Endothelial cell of umbilical vein (primary cell): ENCODE data around the gene HAX1. TPM values are rescaled to one million over a fixed set of nuclear protein-coding genes. Genes with fewer than 3 reads are reported as not detected.

Experiments used
- BruUV-seq: library from RNA; stranded (reverse); fragments of 400-500 nt; replicated peaks from 2 replicates; lab custom pipeline; 2021; lab: Mats Ljungman, UMichigan
- CTCF ChIA-PET: fragments of 300-600, 350-600 bp; sonication (Branson Sonifier 250); formaldehyde crosslinking; loops from one replicate; lab custom pipeline; 2021; ENCODE audit warnings: antibody characterized with exemption, inconsistent platforms; lab: Charles Lee
- POLR2A ChIA-PET: fragments of 300-600, 350-600 bp; sonication (Branson Sonifier 250); formaldehyde crosslinking; loops from one replicate; lab custom pipeline; 2021; ENCODE audit warnings: antibody characterized with exemption, inconsistent platforms; lab: Charles Lee
- DNase-seq: peaks from one replicate; pipeline ENCODE4 v3.0.0-alpha.2; 2011; ENCODE audit warnings: low read depth, low spot score
- FAIRE-seq: peaks from 2 replicates; lab custom pipeline; 2011; peaks lifted over from hg19 to GRCh38; lab: Jason Lieb, UNC
- H2AFZ ChIP-seq: 2 replicates; pipeline ENCODE4 v1.6.0; 2012; ENCODE audit warnings: low read depth, low read length, control low read depth, inconsistent platforms
- H3K27ac ChIP-seq: 2 replicates; pipeline ENCODE4 v1.5.1; 2011; ENCODE audit warnings: low read depth, mild to moderate bottlenecking, control low read depth, low read length, moderate library complexity; ENCODE audit not compliant: insufficient read depth
- H3K27me3 ChIP-seq, 2 experiments: 2 replicates each; pipeline versions ENCODE4 v1.6.0 to v1.6.1; 2011; ENCODE audit warnings: low read length in 2 of 2, mixed read lengths in 1 of 2; ENCODE audit not compliant: control insufficient read depth in 2 of 2, insufficient read depth in 2 of 2
- H3K36me3 ChIP-seq, 2 experiments: 2 replicates in 1 of 2; 3 replicates in 1 of 2; pipeline ENCODE4 v1.5.1; 2011; ENCODE audit warnings: low read length in 2 of 2, mild to moderate bottlenecking in 1 of 2, moderate library complexity in 1 of 2; ENCODE audit not compliant: control insufficient read depth in 2 of 2, insufficient read depth in 2 of 2; ENCODE audit errors: extremely low read depth in 1 of 2
- H3K4me1 ChIP-seq: 3 replicates; pipeline ENCODE4 v1.5.1; 2011; ENCODE audit warnings: mild to moderate bottlenecking, low read length; ENCODE audit not compliant: control insufficient read depth, insufficient read depth; ENCODE audit errors: extremely low read depth
- H3K4me2 ChIP-seq: 2 replicates; pipeline ENCODE4 v1.6.1; 2011; ENCODE audit warnings: low read length, control low read depth, mixed read lengths; ENCODE audit not compliant: insufficient read depth
- H3K4me3 ChIP-seq, 3 experiments: fragments of 200-600 bp in 1 of 3; sonication (generic), shearing (Covaris generic) in 1 of 3; replicated peaks in 1 of 3; 2 replicates each; pipeline ENCODE4 v1.5.1; 2011 to 2016; ENCODE audit warnings: control low read depth in 3 of 3, low read length in 3 of 3, mild to moderate bottlenecking in 2 of 3, inconsistent platforms in 1 of 3, low read depth in 1 of 3, moderate library complexity in 1 of 3; ENCODE audit not compliant: insufficient read depth in 1 of 3
- H3K79me2 ChIP-seq: 2 replicates; pipeline ENCODE4 v1.6.0; 2012; ENCODE audit warnings: low read length, inconsistent platforms; ENCODE audit not compliant: control insufficient read depth, insufficient read depth
- H3K9ac ChIP-seq: replicated peaks from 2 replicates; pipeline ENCODE3; 2011; ENCODE audit warnings: low read length, control low read depth; ENCODE audit not compliant: insufficient read depth; ENCODE audit errors: extremely low read depth
- H3K9me1 ChIP-seq: replicated peaks from 3 replicates; pipeline ENCODE4 v1.6.0; 2011; ENCODE audit warnings: mild to moderate bottlenecking, low read length; ENCODE audit not compliant: control insufficient read depth, insufficient read depth; ENCODE audit errors: extremely low read depth
- H3K9me3 ChIP-seq: replicated peaks from 2 replicates; pipeline ENCODE4 v1.5.1; 2012; ENCODE audit warnings: low read length, inconsistent platforms; ENCODE audit not compliant: control insufficient read depth, insufficient read depth
- H4K20me1 ChIP-seq: replicated peaks from 2 replicates; pipeline ENCODE3; 2011; ENCODE audit warnings: mild to moderate bottlenecking, low read length; ENCODE audit not compliant: control insufficient read depth, insufficient read depth; ENCODE audit errors: extremely low read depth
- EZH2 ChIP-seq: IDR thresholded peaks from 2 replicates; pipeline ENCODE4 v1.6.1; 2012; ENCODE audit warnings: borderline replicate concordance, low read depth, mild to moderate bottlenecking, moderate library complexity, low read length, inconsistent platforms; ENCODE audit not compliant: severe bottlenecking
- FOS ChIP-seq: IDR thresholded peaks from 2 replicates; pipeline ENCODE4 v1.6.1; 2011; ENCODE audit warnings: mild to moderate bottlenecking, low read length, moderate library complexity, borderline replicate concordance; ENCODE audit not compliant: insufficient read depth
- GATA2 ChIP-seq: IDR thresholded peaks from 2 replicates; pipeline ENCODE4 v1.7.0; 2011; ENCODE audit warnings: low read depth, mild to moderate bottlenecking, moderate library complexity, mixed read lengths, low read length; ENCODE audit not compliant: insufficient read length, insufficient read depth
- JUN ChIP-seq: IDR thresholded peaks from 2 replicates; pipeline ENCODE4 v1.6.1; 2011; ENCODE audit warnings: borderline replicate concordance, low read depth; ENCODE audit not compliant: insufficient read length, insufficient read depth
- MAX ChIP-seq: IDR thresholded peaks from 2 replicates; pipeline ENCODE4 v1.6.1; 2011; ENCODE audit not compliant: insufficient read depth, insufficient read length
- MYC ChIP-seq: IDR thresholded peaks from one replicate; pipeline ENCODE4 v1.6.1; 2011; ENCODE audit warnings: mild to moderate bottlenecking, low read depth, low read length
- POLR2A ChIP-seq: IDR thresholded peaks from 2 replicates; pipeline ENCODE4 v1.6.1; 2012; ENCODE audit warnings: low read depth, mild to moderate bottlenecking, control low read depth, low read length
- POLR2AphosphoS5 ChIP-seq: IDR thresholded peaks from 2 replicates; pipeline ENCODE4 v1.6.1; 2012; ENCODE audit warnings: low read depth, mild to moderate bottlenecking, control low read depth, low read length, moderate library complexity; ENCODE audit not compliant: insufficient read depth
- dilution Hi-C: fragments of 300-500 bp; cut with MboI; formaldehyde crosslinking; loops from one replicate; pipeline ENCODE4 v1.15.0; 2019; ENCODE audit warnings: low sequenced_read_pairs; ENCODE audit not compliant: extremely low pct_ligation_motif_present
- intact Hi-C: fragments of 100-400 bp; cut with micrococcal nuclease; formaldehyde crosslinking; loops from one replicate; pipeline ENCODE4 v1.10.0; 2022
- polyA plus RNA-seq, 4 experiments: library from polyadenylated mRNA; depleted of rRNA in 3 of 4; stranded (reverse) in 3 of 4; unstranded in 1 of 4; fragments of >200 nt; gene quantifications; 2 replicates each; pipeline versions ENCODE4 v1.2.1 to v1.2.3, GENCODE V29; 2011 to 2012; ENCODE audit warnings: missing spikeins in 1 of 4
- total RNA-seq: library from RNA; stranded (reverse); gene quantifications from 2 replicates; pipeline ENCODE4 v1.2.3, GENCODE V29; 2021
- TF ChIP-seq, protein P1 (sequence below), 2 donors: IDR thresholded peaks; 1 replicate in 1 of 2; 2 replicates in 1 of 2; pipeline ENCODE4 v1.5.1; 2011; ENCODE audit warnings: low read length in 2 of 2, mild to moderate bottlenecking in 2 of 2, moderate library complexity in 2 of 2, control low read depth in 1 of 2, inconsistent platforms in 1 of 2, low read depth in 1 of 2; ENCODE audit not compliant: insufficient read depth in 1 of 2; ENCODE audit errors: extremely low read depth in 1 of 2

HAX1 gene
- total and polyA plus RNA-seq, 2 donors (not counting 3 experiments of a cell fraction or from before 2014, with no cell fraction given), result 78.4 to 95.3 TPM

- no TSS peak for BruUV-seq
- POLR2A ChIA-PET, result interaction anchor here (0.7 kb wide), 1 partner anchor 1968 kb away, joined by 5 read pairs; no protein-coding TSS in a partner anchor
- intact Hi-C loops, result no loop called here
Measured at GRCh38 chr1:154304664-154305337, 32.4 kb downstream of the HAX1 start.

GRCh38 chr1:154306151-154306550, 33.7 kb downstream of the HAX1 start:
- no peaks in the 10 kb centered on the region for H4K20me1 ChIP-seq
- FAIRE-seq (no peak), DNase-seq (no peak)
- no peak overlapping the region for H2AFZ ChIP-seq
- peaks cover 0 to 1% of the 10 kb centered on the region in 2 experiments for H3K27me3 ChIP-seq
- no peak overlapping the region for H3K27ac ChIP-seq
- dilution Hi-C loops (no loop called here), intact Hi-C loops (no loop called here)
- BruUV-seq, result no TSS peak
- no peaks in the 10 kb centered on the region for H3K36me3 ChIP-seq
- no peak overlapping the region for H3K4me3 ChIP-seq
- TF ChIP-seq GATA2 (no peak), POLR2A (no peak), MAX (no peak), JUN (no peak), EZH2 (no peak), MYC (no peak), FOS (no peak), POLR2AphosphoS5 (no peak)
- TF ChIP-seq, protein P1, sequence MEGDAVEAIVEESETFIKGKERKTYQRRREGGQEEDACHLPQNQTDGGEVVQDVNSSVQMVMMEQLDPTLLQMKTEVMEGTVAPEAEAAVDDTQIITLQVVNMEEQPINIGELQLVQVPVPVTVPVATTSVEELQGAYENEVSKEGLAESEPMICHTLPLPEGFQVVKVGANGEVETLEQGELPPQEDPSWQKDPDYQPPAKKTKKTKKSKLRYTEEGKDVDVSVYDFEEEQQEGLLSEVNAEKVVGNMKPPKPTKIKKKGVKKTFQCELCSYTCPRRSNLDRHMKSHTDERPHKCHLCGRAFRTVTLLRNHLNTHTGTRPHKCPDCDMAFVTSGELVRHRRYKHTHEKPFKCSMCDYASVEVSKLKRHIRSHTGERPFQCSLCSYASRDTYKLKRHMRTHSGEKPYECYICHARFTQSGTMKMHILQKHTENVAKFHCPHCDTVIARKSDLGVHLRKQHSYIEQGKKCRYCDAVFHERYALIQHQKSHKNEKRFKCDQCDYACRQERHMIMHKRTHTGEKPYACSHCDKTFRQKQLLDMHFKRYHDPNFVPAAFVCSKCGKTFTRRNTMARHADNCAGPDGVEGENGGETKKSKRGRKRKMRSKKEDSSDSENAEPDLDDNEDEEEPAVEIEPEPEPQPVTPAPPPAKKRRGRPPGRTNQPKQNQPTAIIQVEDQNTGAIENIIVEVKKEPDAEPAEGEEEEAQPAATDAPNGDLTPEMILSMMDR (IDR thresholded peaks at IDR 0.05; ENCODE audit: extremely low read depth in 1 of 2, insufficient read depth in 1 of 2, low read depth in 1 of 2, low read length in 2 of 2), result no peak
- CTCF ChIA-PET, result no interaction called here
- no peaks in the 10 kb centered on the region for H3K4me1 ChIP-seq
- POLR2A ChIA-PET, result no interaction called here
- H3K9me1 ChIP-seq, result no peaks in the 10 kb centered on the region
- no peak overlapping the region for H3K9ac ChIP-seq
- no peak overlapping the region for H3K4me2 ChIP-seq
- no peaks in the 10 kb centered on the region for H3K9me3 ChIP-seq
- no peaks in the 10 kb centered on the region for H3K79me2 ChIP-seq

More at GRCh38 chr1:154304664-154305337, 32.4 kb downstream of the HAX1 start:
- dilution Hi-C loops, result no loop called here
- Histone ChIP-seq H3K27me3 (no peaks in the 10 kb centered on the region), H3K27ac (no peak overlapping the region), H2AFZ (no peak overlapping the region), H3K4me3 (no peak overlapping the region), H4K20me1 (no peaks in the 10 kb centered on the region), H3K79me2 (no peaks in the 10 kb centered on the region), H3K4me1 (no peaks in the 10 kb centered on the region), H3K4me2 (no peak overlapping the region), H3K36me3 (no peaks in the 10 kb centered on the region), H3K9ac (no peak overlapping the region), H3K9me1 (no peaks in the 10 kb centered on the region), H3K9me3 (no peaks in the 10 kb centered on the region)
- TF ChIP-seq JUN (no peak), MAX (no peak), POLR2AphosphoS5 (no peak), EZH2 (no peak), FOS (no peak)
- CTCF ChIA-PET, result interaction anchor here (0.8 to 1.6 kb wide), 3 partner anchors 20 to 33 kb away, joined by 3 to 6 read pairs (median 3); no protein-coding TSS in a partner anchor
- no peak for FAIRE-seq
- no peak for DNase-seq
